ENCODE data around the gene DDX59.
"Not testable (repeated sequence)": the region's sequence is repeated elsewhere in the genome, so short reads cannot be mapped to it uniquely, and the experiment has no call there.

Gene DDX59

GRCh38 chr1:200636681-200637080 is 33.0 kb downstream of the DDX59 start:
- no peak for TF ChIP-seq ZNF384 (IDR thresholded peaks at IDR 0.05)
- no peak for TF ChIP-seq LEF1 (IDR thresholded peaks at IDR 0.05; ENCODE audit: borderline replicate concordance)
- no peak for TF ChIP-seq BHLHE40 (IDR thresholded peaks at IDR 0.05; ENCODE audit: borderline replicate concordance)
- no peak for TF ChIP-seq HDGF (IDR thresholded peaks at IDR 0.05; ENCODE audit: borderline replicate concordance)
- no peak for TF ChIP-seq NFRKB (IDR thresholded peaks at IDR 0.05)
- TF ChIP-seq ELF4 (IDR thresholded peaks at IDR 0.05) = no peak
- no peak for TF ChIP-seq FOXA1 (IDR thresholded peaks at IDR 0.05)
- no peak for TF ChIP-seq FOXM1 (IDR thresholded peaks at IDR 0.05; ENCODE audit: borderline replicate concordance)
- CTCF ChIA-PET = interaction anchor here (1.3 kb wide), 1 partner anchor 14 kb away, joined by 8 read pairs; no protein-coding TSS in a partner anchor
- no peak for DNase-seq (ENCODE audit: extremely low spot score)
- POLR2A ChIA-PET = no interaction called here

GRCh38 chr1:200634261-200635122 is 35.2 kb downstream of the DDX59 start:
- ChIA-PET CTCF (no interaction called here), POLR2A (no interaction called here)
- no peak for DNase-seq (ENCODE audit: extremely low spot score)
- TF ChIP-seq L3MBTL2 (conservative IDR thresholded peaks at IDR 0.05) (no peak), SP1 (IDR thresholded peaks at IDR 0.05) (no peak), PKNOX1 (IDR thresholded peaks at IDR 0.05) (no peak), NFRKB (IDR thresholded peaks at IDR 0.05) (no peak), ARNT (IDR thresholded peaks at IDR 0.05) (no peak), HDGF (IDR thresholded peaks at IDR 0.05; ENCODE audit: borderline replicate concordance) (no peak), SUZ12 (IDR thresholded peaks at IDR 0.05) (no peak), TARDBP (IDR thresholded peaks at IDR 0.05) (no peak), FOXK2 (IDR thresholded peaks at IDR 0.05) (no peak), FOXM1 (IDR thresholded peaks at IDR 0.05; ENCODE audit: borderline replicate concordance) (no peak), FOXA1 (IDR thresholded peaks at IDR 0.05) (no peak), ELF4 (IDR thresholded peaks at IDR 0.05) (no peak), LEF1 (IDR thresholded peaks at IDR 0.05; ENCODE audit: borderline replicate concordance) (no peak), BHLHE40 (IDR thresholded peaks at IDR 0.05; ENCODE audit: borderline replicate concordance) (no peak), ZNF384 (IDR thresholded peaks at IDR 0.05) (no peak), CTBP1 (IDR thresholded peaks at IDR 0.05; ENCODE audit: borderline replicate concordance) (no peak)

GRCh38 chr1:200631375-200631774 is 38.3 kb downstream of the DDX59 start:
- TF ChIP-seq ELF4 (IDR thresholded peaks at IDR 0.05) (no peak), SP1 (IDR thresholded peaks at IDR 0.05) (no peak), HDGF (IDR thresholded peaks at IDR 0.05; ENCODE audit: borderline replicate concordance) (no peak)
- POLR2A ChIA-PET = no interaction called here

GRCh38 chr1:200630515-200630899 is 39.2 kb downstream of the DDX59 start:
- POLR2A ChIA-PET; DNase-seq (ENCODE audit: extremely low spot score); CTCF ChIA-PET: not testable (repeated sequence)

More at GRCh38 chr1:200631375-200631774, 38.3 kb downstream of the DDX59 start:
- no peak for DNase-seq (ENCODE audit: extremely low spot score)
- CTCF ChIA-PET = no interaction called here

GRCh38 chr1:200629876-200630514 is 39.7 kb downstream of the DDX59 start:
- CTCF ChIA-PET = no interaction called here
- TF ChIP-seq ELF4 (IDR thresholded peaks at IDR 0.05) = no peak
- TF ChIP-seq FOXM1 (IDR thresholded peaks at IDR 0.05; ENCODE audit: borderline replicate concordance) = no peak
- no peak for TF ChIP-seq CTBP1 (IDR thresholded peaks at IDR 0.05; ENCODE audit: borderline replicate concordance)
- TF ChIP-seq SP1 (IDR thresholded peaks at IDR 0.05) = no peak
- TF ChIP-seq BHLHE40 (IDR thresholded peaks at IDR 0.05; ENCODE audit: borderline replicate concordance) = no peak
- no peak for TF ChIP-seq SUZ12 (IDR thresholded peaks at IDR 0.05)
- no peak for TF ChIP-seq ZNF384 (IDR thresholded peaks at IDR 0.05)
- no peak for TF ChIP-seq LEF1 (IDR thresholded peaks at IDR 0.05; ENCODE audit: borderline replicate concordance)
- TF ChIP-seq TARDBP (IDR thresholded peaks at IDR 0.05) = no peak
- no peak for TF ChIP-seq PKNOX1 (IDR thresholded peaks at IDR 0.05)
- TF ChIP-seq FOXA1 (IDR thresholded peaks at IDR 0.05) = no peak
- TF ChIP-seq FOXK2 (IDR thresholded peaks at IDR 0.05) = no peak
- TF ChIP-seq NFRKB (IDR thresholded peaks at IDR 0.05) = no peak
- TF ChIP-seq L3MBTL2 (conservative IDR thresholded peaks at IDR 0.05) = no peak
- no peak for TF ChIP-seq HDGF (IDR thresholded peaks at IDR 0.05; ENCODE audit: borderline replicate concordance)
- no peak for TF ChIP-seq ARNT (IDR thresholded peaks at IDR 0.05)
- no peak for DNase-seq (ENCODE audit: extremely low spot score)
- POLR2A ChIA-PET = no interaction called here

GRCh38 chr1:200628223-200628881 is 41.4 kb downstream of the DDX59 start:
- POLR2A ChIA-PET = no interaction called here
- CTCF ChIA-PET = no interaction called here
- no peak for DNase-seq (ENCODE audit: extremely low spot score)
- TF ChIP-seq LEF1 (IDR thresholded peaks at IDR 0.05; ENCODE audit: borderline replicate concordance) (no peak), FOXM1 (IDR thresholded peaks at IDR 0.05; ENCODE audit: borderline replicate concordance) (no peak), SP1 (IDR thresholded peaks at IDR 0.05) (no peak), FOXK2 (IDR thresholded peaks at IDR 0.05) (no peak), FOXA1 (IDR thresholded peaks at IDR 0.05) (no peak), SUZ12 (IDR thresholded peaks at IDR 0.05) (no peak), ZNF384 (IDR thresholded peaks at IDR 0.05) (no peak), PKNOX1 (IDR thresholded peaks at IDR 0.05) (no peak), BHLHE40 (IDR thresholded peaks at IDR 0.05; ENCODE audit: borderline replicate concordance) (no peak), ARNT (IDR thresholded peaks at IDR 0.05) (no peak), ELF4 (IDR thresholded peaks at IDR 0.05) (no peak), TARDBP (IDR thresholded peaks at IDR 0.05) (no peak), HDGF (IDR thresholded peaks at IDR 0.05; ENCODE audit: borderline replicate concordance) (no peak), NFRKB (IDR thresholded peaks at IDR 0.05) (no peak), L3MBTL2 (conservative IDR thresholded peaks at IDR 0.05) (no peak), CTBP1 (IDR thresholded peaks at IDR 0.05; ENCODE audit: borderline replicate concordance) (no peak)
